Lung (tissue), 12 donors: Measurements from ENCODE around the gene LAT. TPM values are rescaled to one million over a fixed set of nuclear protein-coding genes. Genes with fewer than 3 reads are reported as not detected.

Experiments
- ATAC-seq: fragments of 200-7000 bp; cut with Tn5 transposase; one replicate; pipeline ENCODE4 v1.9.1; 2020; ENCODE audit warnings: moderate number of reproducible peaks; ENCODE audit not compliant: insufficient read depth, low FRiP score
- DNase-seq, 3 donors: peaks; one replicate each; pipeline ENCODE4 v3.0.0-alpha.2; 2013 to 2017
- H3K27ac ChIP-seq, 2 donors: one replicate each; pipeline ENCODE4 v1.5.1; 2013; ENCODE audit warnings: mild to moderate bottlenecking in 2 of 2, moderate library complexity in 2 of 2, control low read depth in 1 of 2, inconsistent platforms in 1 of 2, low read depth in 1 of 2, low read length in 1 of 2
- H3K27me3 ChIP-seq, 3 donors: one replicate each; pipeline ENCODE4 v1.5.1; 2013; ENCODE audit warnings: low read length in 2 of 3; ENCODE audit not compliant: control insufficient read depth in 3 of 3, insufficient read depth in 3 of 3
- H3K36me3 ChIP-seq, 4 donors: one replicate each; pipeline ENCODE4 v1.5.1; 2013; ENCODE audit warnings: low read length in 4 of 4, mild to moderate bottlenecking in 1 of 4, moderate library complexity in 1 of 4; ENCODE audit not compliant: control insufficient read depth in 4 of 4, insufficient read depth in 4 of 4
- H3K4me1 ChIP-seq, 5 donors: one replicate each; pipeline ENCODE4 v1.5.1; 2013; ENCODE audit warnings: low read length in 5 of 5, mild to moderate bottlenecking in 2 of 5, moderate library complexity in 1 of 5; ENCODE audit not compliant: control insufficient read depth in 5 of 5, insufficient read depth in 5 of 5
- H3K4me3 ChIP-seq: one replicate; pipeline ENCODE4 v1.5.1; 2013; ENCODE audit warnings: mild to moderate bottlenecking, control low read depth, moderate library complexity
- H3K9ac ChIP-seq, 2 donors: one replicate each; pipeline ENCODE4 v1.5.1; 2013; ENCODE audit warnings: low read length in 2 of 2, control low read depth in 1 of 2; ENCODE audit not compliant: insufficient read depth in 1 of 2
- H3K9me3 ChIP-seq, 4 donors: one replicate each; pipeline ENCODE4 v1.5.1; 2013; ENCODE audit warnings: low read length in 3 of 4, mild to moderate bottlenecking in 1 of 4, moderate library complexity in 1 of 4; ENCODE audit not compliant: control insufficient read depth in 4 of 4, insufficient read depth in 3 of 4
- WGBS, 2 donors: extraction: QIAGEN DNeasy Blood & Tissue Kit; methylation state at CpG; one replicate each; pipeline ENCODE4 v1.1.7; 2013; 5-methylcytosine and 5-hydroxymethylcytosine counted together
- polyA plus RNA-seq, 2 donors: library from polyadenylated mRNA; stranded (reverse); fragments of 200-250 nt; gene quantifications; one replicate each; pipeline ENCODE4 v1.2.1, GENCODE V29; 2013
- total RNA-seq, 2 donors: library from RNA; depleted of rRNA in 1 of 2; stranded (reverse); fragments of >200 nt in 1 of 2; gene quantifications; one replicate each; pipeline ENCODE4 v1.2.1, GENCODE V29; 2014 to 2021
- TF ChIP-seq, protein P1 (sequence below): IDR thresholded peaks from 2 replicates; pipeline ENCODE4 v1.5.1; 2012; ENCODE audit warnings: mild to moderate bottlenecking; ENCODE audit errors: control extremely low read depth, extremely low read depth
- donor health status: control.
- donor health status: control.
- donor health status: Bipolar disorder and iron deficiency.
- donor health status: healthy.
- donor health status: DM: yes; HTN: yes; CAD: no.

The LAT gene
- total and polyA plus RNA-seq, 4 donors = 2.9 to 16.6 (median 13.4) TPM

DNA sequence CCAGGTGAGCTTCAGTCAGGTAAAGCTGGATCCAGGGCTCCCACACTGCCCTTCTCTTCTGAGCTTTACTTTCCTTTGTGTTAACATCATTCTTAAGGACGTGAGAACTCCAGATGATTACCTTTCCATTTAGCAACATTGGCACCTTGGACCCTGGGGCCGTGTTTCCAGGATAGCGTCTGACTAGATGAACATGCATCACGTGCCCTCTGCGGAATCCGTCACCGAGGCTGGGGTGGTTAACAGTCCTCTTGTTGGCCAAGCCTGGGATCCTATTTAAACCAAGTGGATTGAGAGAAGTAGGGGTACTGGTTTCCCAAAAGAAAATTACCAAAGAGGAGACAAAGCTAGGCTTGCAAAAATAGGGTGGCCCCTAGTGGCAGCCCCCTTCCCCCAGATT, 3.9 kb upstream of the LAT start:
- no peak overlapping the region for H3K27ac ChIP-seq
- WGBS, 2 donors = 95 to 97% methylated on average over 7 of the region's 7 CpGs
- TF ChIP-seq, protein P1, sequence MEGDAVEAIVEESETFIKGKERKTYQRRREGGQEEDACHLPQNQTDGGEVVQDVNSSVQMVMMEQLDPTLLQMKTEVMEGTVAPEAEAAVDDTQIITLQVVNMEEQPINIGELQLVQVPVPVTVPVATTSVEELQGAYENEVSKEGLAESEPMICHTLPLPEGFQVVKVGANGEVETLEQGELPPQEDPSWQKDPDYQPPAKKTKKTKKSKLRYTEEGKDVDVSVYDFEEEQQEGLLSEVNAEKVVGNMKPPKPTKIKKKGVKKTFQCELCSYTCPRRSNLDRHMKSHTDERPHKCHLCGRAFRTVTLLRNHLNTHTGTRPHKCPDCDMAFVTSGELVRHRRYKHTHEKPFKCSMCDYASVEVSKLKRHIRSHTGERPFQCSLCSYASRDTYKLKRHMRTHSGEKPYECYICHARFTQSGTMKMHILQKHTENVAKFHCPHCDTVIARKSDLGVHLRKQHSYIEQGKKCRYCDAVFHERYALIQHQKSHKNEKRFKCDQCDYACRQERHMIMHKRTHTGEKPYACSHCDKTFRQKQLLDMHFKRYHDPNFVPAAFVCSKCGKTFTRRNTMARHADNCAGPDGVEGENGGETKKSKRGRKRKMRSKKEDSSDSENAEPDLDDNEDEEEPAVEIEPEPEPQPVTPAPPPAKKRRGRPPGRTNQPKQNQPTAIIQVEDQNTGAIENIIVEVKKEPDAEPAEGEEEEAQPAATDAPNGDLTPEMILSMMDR = no peak
- no peaks in the 10 kb centered on the region for H3K27me3 ChIP-seq
- H3K4me1 ChIP-seq = peaks cover 0 to under 1% (median 0%) of the 10 kb centered on the region in 5 donors
- peaks cover 0 to 4% (median 0%) of the 10 kb centered on the region in 4 donors for H3K9me3 ChIP-seq
- H3K4me3 ChIP-seq = no peak overlapping the region
- no peak for ATAC-seq
- H3K9ac ChIP-seq = no peak overlapping the region
- DNase-seq = no peak
- H3K36me3 ChIP-seq = peaks cover 5 to 50% (median 23%) of the 10 kb centered on the region in 4 donors

DNA sequence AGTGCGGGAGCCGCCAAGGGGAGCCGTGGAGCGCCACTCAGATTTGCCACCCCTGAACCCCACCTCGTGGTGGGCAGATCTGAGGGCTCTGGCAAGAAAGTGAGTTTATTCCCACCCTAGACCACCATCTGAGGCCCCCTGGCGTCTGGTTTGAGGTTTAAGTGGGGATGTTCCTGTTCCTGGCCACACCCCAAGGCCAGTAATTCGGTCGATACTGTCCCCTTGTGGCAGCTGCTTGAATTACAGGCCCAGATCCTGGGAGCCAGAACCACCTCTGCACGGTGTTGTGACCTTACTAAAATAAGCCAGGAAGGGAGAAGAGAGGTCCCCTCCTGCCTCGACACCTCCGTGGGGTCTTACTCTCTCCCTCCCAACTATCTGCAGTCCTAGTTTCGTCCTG, 3.3 kb upstream of the LAT start:
- no peaks in the 10 kb centered on the region for H3K27me3 ChIP-seq
- no peak overlapping the region for H3K27ac ChIP-seq
- TF ChIP-seq, protein P1 = no peak
- H3K9ac ChIP-seq = no peak overlapping the region
- peaks cover 5 to 54% (median 24%) of the 10 kb centered on the region in 4 donors for H3K36me3 ChIP-seq
- DNase-seq (no peak), ATAC-seq (no peak)
- H3K4me1 ChIP-seq = no peaks in the 10 kb centered on the region
- H3K4me3 ChIP-seq = no peak overlapping the region
- H3K9me3 ChIP-seq = peaks cover 0 to 4% (median under 1%) of the 10 kb centered on the region in 4 donors
- WGBS, 2 donors = 82 to 87% methylated on average over 12 of the region's 12 CpGs

DNA sequence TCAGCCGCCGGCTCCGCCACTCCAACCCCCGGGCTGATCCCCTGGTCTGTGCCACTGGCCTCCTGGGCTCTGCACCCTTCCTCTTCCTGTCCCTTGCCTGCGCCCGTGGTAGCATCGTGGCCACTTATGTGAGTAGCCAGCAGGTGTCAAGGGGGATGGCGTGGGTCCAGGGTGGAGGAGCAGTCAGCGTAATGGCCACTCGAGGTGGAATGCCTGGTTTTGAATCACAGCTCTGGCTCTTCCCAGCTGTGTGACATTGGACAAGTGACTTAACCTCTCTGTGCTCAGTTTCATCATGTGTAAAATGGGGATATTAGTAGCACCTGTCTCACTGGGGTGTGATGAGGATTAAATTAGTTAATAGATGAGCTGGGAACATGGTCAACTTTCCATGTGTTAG, 2.4 kb upstream of the LAT start:
- no peak overlapping the region for H3K9ac ChIP-seq
- no peak overlapping the region for H3K4me3 ChIP-seq
- H3K4me1 ChIP-seq = no peaks in the 10 kb centered on the region
- peaks cover 5 to 58% (median 29%) of the 10 kb centered on the region in 4 donors for H3K36me3 ChIP-seq
- ATAC-seq (no peak), DNase-seq (no peak)
- H3K27me3 ChIP-seq = no peaks in the 10 kb centered on the region
- WGBS, 2 donors = 94 to 99% methylated on average over 10 of the region's 10 CpGs
- peaks cover 0 to 5% (median 3%) of the 10 kb centered on the region in 4 donors for H3K9me3 ChIP-seq
- TF ChIP-seq, protein P1 = no peak
- H3K27ac ChIP-seq = no peak overlapping the region

DNA sequence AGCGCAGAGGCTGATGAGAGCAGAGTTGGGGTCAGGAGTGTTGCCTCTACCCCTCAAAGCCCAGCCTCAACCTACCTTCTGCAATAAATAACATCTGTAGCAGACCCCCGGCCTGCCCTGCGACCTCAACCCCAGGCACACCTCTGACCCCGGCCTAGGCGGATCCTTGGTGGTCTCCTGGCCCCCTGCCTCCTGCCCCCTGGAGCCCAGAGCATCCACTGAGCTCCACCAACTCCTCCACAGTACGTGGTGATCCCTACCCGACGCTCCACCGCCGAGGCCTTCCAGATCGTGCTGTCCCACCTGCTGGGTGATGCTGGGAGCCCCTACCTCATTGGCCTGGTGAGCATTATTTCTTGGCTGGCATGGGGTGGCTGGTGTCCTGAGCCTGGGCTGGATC, 1.9 kb upstream of the LAT start:
- ATAC-seq (no peak), DNase-seq (no peak)
- WGBS, 2 donors = 94 to 96% methylated on average over 11 of the region's 11 CpGs
- H3K4me1 ChIP-seq = no peaks in the 10 kb centered on the region
- H3K9me3 ChIP-seq = peaks cover 0 to 5% (median 3%) of the 10 kb centered on the region in 4 donors
- H3K27ac ChIP-seq = no peak overlapping the region
- peaks cover 5 to 54% (median 30%) of the 10 kb centered on the region in 4 donors for H3K36me3 ChIP-seq
- no peaks in the 10 kb centered on the region for H3K27me3 ChIP-seq
- H3K9ac ChIP-seq = no peak overlapping the region
- H3K4me3 ChIP-seq = no peak overlapping the region
- TF ChIP-seq, protein P1 = no peak
